H1 (cell line): ENCODE measurements around the gene NRIP3. TPM values are rescaled to one million over a fixed set of nuclear protein-coding genes. Genes with fewer than 3 reads are reported as not detected.

Source experiments
- CTCF ChIA-PET: fragments of 300-600 bp; sonication (Branson Sonifier 250); formaldehyde crosslinking; loops from one replicate; lab custom pipeline; 2021; ENCODE audit not compliant: partially characterized antibody; lab: Charles Lee
- POLR2A ChIA-PET: fragments of 300-600 bp; sonication (Branson Sonifier 250); formaldehyde crosslinking; loops from one replicate; lab custom pipeline; 2021; ENCODE audit warnings: inconsistent platforms; ENCODE audit not compliant: partially characterized antibody; lab: Charles Lee
- DNase-seq, 2 experiments: peaks; one replicate each; pipeline versions ENCODE4 v3.0.0 to v3.0.0-alpha.2; 2010 to 2022; ENCODE audit warnings: low spot score in 2 of 2, low read depth in 1 of 2, mixed read lengths in 1 of 2
- FAIRE-seq: peaks from 2 replicates; lab custom pipeline; 2011; peaks lifted over from hg19 to GRCh38; lab: Jason Lieb, UNC
- H2AFZ ChIP-seq: 2 replicates; pipeline ENCODE4 v1.8.1; 2012; ENCODE audit warnings: low read length, inconsistent platforms
- H2AK5ac ChIP-seq: 2 replicates; pipeline ENCODE4 v1.6.1; 2013; ENCODE audit warnings: low read depth, low read length
- H2BK120ac ChIP-seq: replicated peaks from 2 replicates; pipeline ENCODE3; 2013; ENCODE audit warnings: low read depth, low read length, inconsistent platforms
- H2BK12ac ChIP-seq: 2 replicates; pipeline ENCODE4 v1.6.1; 2013; ENCODE audit warnings: low read depth, low read length
- H2BK15ac ChIP-seq: 2 replicates; pipeline ENCODE4 v1.6.1; 2013; ENCODE audit warnings: low read length
- H2BK20ac ChIP-seq: 2 replicates; pipeline ENCODE4 v1.6.1; 2013; ENCODE audit warnings: low read length
- H2BK5ac ChIP-seq: 2 replicates; pipeline ENCODE4 v1.6.1; 2013; ENCODE audit warnings: low read depth, low read length
- H3K14ac ChIP-seq: 2 replicates; pipeline ENCODE4 v1.6.1; 2013; ENCODE audit warnings: inconsistent platforms; ENCODE audit not compliant: insufficient read length
- H3K18ac ChIP-seq: 2 replicates; pipeline ENCODE4 v1.6.1; 2013; ENCODE audit warnings: low read length; ENCODE audit errors: extremely low read depth
- H3K23ac ChIP-seq: 2 replicates; pipeline ENCODE4 v1.6.1; 2013; ENCODE audit warnings: inconsistent platforms; ENCODE audit not compliant: insufficient read length
- H3K23me2 ChIP-seq: 2 replicates; pipeline ENCODE4 v1.6.1; 2013; ENCODE audit warnings: low read depth, low read length
- H3K27ac ChIP-seq: 2 replicates; pipeline ENCODE4 v1.6.1; 2011; ENCODE audit warnings: low read depth, low read length, inconsistent platforms
- H3K27me3 ChIP-seq, 4 experiments: replicated peaks in 1 of 4; 1 replicate in 1 of 4; 2 replicates in 3 of 4; pipeline versions ENCODE4 v1.6.1 to v1.8.1; 2011 to 2013; ENCODE audit warnings: low read length in 3 of 4, mild to moderate bottlenecking in 3 of 4, inconsistent platforms in 2 of 4, mixed read lengths in 2 of 4, moderate library complexity in 1 of 4; ENCODE audit not compliant: control insufficient read depth in 3 of 4, insufficient read depth in 3 of 4; ENCODE audit errors: extremely low read depth in 1 of 4
- H3K36me3 ChIP-seq, 4 experiments: 2 replicates each; pipeline versions ENCODE4 v1.6.1 to v1.8.1; 2011 to 2013; ENCODE audit warnings: mild to moderate bottlenecking in 4 of 4, low read length in 3 of 4, moderate library complexity in 2 of 4, control low read depth in 1 of 4, inconsistent platforms in 1 of 4; ENCODE audit not compliant: insufficient read depth in 4 of 4, control insufficient read depth in 2 of 4
- H3K4ac ChIP-seq: replicated peaks from 2 replicates; pipeline ENCODE3; 2013; ENCODE audit warnings: low read length, low read depth, mixed read lengths, inconsistent platforms; ENCODE audit not compliant: insufficient read length
- H3K4me1 ChIP-seq, 4 experiments: replicated peaks in 1 of 4; 1 replicate in 1 of 4; 2 replicates in 3 of 4; pipeline versions ENCODE4 v1.6.1 to v1.8.1; 2011 to 2013; ENCODE audit warnings: low read length in 3 of 4, inconsistent platforms in 2 of 4, mixed read lengths in 1 of 4; ENCODE audit not compliant: insufficient read depth in 4 of 4, control insufficient read depth in 3 of 4
- H3K4me2 ChIP-seq, 2 experiments: 2 replicates each; pipeline versions ENCODE4 v1.6.1 to v1.8.1; 2011 to 2013; ENCODE audit warnings: low read depth in 2 of 2, low read length in 2 of 2, control low read depth in 1 of 2, inconsistent platforms in 1 of 2, mild to moderate bottlenecking in 1 of 2; ENCODE audit not compliant: insufficient read depth in 1 of 2
- H3K4me3 ChIP-seq, 4 experiments: fragments of 200-600, 300-600 bp in 1 of 4; sonication (generic), shearing (Covaris generic), sonication (Bioruptor Twin) in 1 of 4; 2 replicates each; pipeline versions ENCODE4 v1.5.1 to v1.8.1; 2011 to 2016; ENCODE audit warnings: low read length in 4 of 4, low read depth in 3 of 4, control low read depth in 2 of 4, inconsistent platforms in 2 of 4, mild to moderate bottlenecking in 2 of 4, mixed read lengths in 1 of 4, moderate library complexity in 1 of 4; ENCODE audit not compliant: insufficient read depth in 2 of 4; ENCODE audit errors: extremely low read depth in 1 of 4
- H3K56ac ChIP-seq: replicated peaks from 2 replicates; pipeline ENCODE3; 2013; ENCODE audit warnings: low read depth, mild to moderate bottlenecking, mixed read lengths, low read length, inconsistent platforms; ENCODE audit not compliant: insufficient read length
- H3K79me1 ChIP-seq: 2 replicates; pipeline ENCODE4 v1.6.1; 2013; ENCODE audit warnings: low read depth, low read length, control low read depth
- H3K79me2 ChIP-seq, 2 experiments: 2 replicates each; pipeline versions ENCODE4 v1.6.1 to v1.8.1; 2012 to 2013; ENCODE audit warnings: low read length in 2 of 2, mild to moderate bottlenecking in 2 of 2, inconsistent platforms in 1 of 2; ENCODE audit not compliant: insufficient read depth in 2 of 2, control insufficient read depth in 1 of 2
- H3K9ac ChIP-seq, 4 experiments: replicated peaks in 1 of 4; 1 replicate in 1 of 4; 2 replicates in 3 of 4; pipeline versions ENCODE4 v1.6.1 to v1.8.1; 2011 to 2013; ENCODE audit warnings: low read depth in 3 of 4, low read length in 3 of 4, control low read depth in 2 of 4, mild to moderate bottlenecking in 2 of 4, moderate library complexity in 2 of 4, inconsistent platforms in 1 of 4; ENCODE audit errors: extremely low read depth in 1 of 4
- H3K9me3 ChIP-seq, 2 experiments: 2 replicates each; pipeline versions ENCODE4 v1.6.1 to v1.8.1; 2012 to 2013; ENCODE audit warnings: mild to moderate bottlenecking in 2 of 2, moderate library complexity in 2 of 2, control low read depth in 1 of 2, inconsistent platforms in 1 of 2, low read depth in 1 of 2, low read length in 1 of 2, mixed read lengths in 1 of 2; ENCODE audit not compliant: insufficient read depth in 2 of 2
- H4K20me1 ChIP-seq, 2 experiments: replicated peaks in 1 of 2; 2 replicates each; pipeline versions ENCODE3 to v1.8.1; 2011 to 2013; ENCODE audit warnings: inconsistent platforms in 2 of 2, low read length in 2 of 2, mild to moderate bottlenecking in 1 of 2; ENCODE audit not compliant: insufficient read depth in 2 of 2, control insufficient read depth in 1 of 2
- H4K5ac ChIP-seq: 2 replicates; pipeline ENCODE4 v1.6.1; 2013; ENCODE audit warnings: low read length, low read depth, mixed read lengths, inconsistent platforms; ENCODE audit not compliant: insufficient read length
- H4K8ac ChIP-seq: 2 replicates; pipeline ENCODE4 v1.8.0; 2013; ENCODE audit warnings: mild to moderate bottlenecking, moderate library complexity, low read length, inconsistent platforms; ENCODE audit not compliant: insufficient read depth; ENCODE audit errors: extremely low read depth
- H4K91ac ChIP-seq: replicated peaks from 2 replicates; pipeline ENCODE3; 2013; ENCODE audit warnings: low read length, mixed read lengths, inconsistent platforms; ENCODE audit not compliant: insufficient read length
- CBX8 ChIP-seq: fragments of 300-800, 300-1000 bp; sonication (generic); IDR thresholded peaks from 2 replicates; pipeline ENCODE4 v1.7.1; 2016; ENCODE audit warnings: low read depth, low read length, borderline replicate concordance
- CEBPB ChIP-seq: IDR thresholded peaks from 2 replicates; pipeline ENCODE4 v1.6.1; 2012; ENCODE audit warnings: low read depth, low read length
- CHD1 ChIP-seq: IDR thresholded peaks from 2 replicates; pipeline ENCODE4 v1.6.1; 2012; ENCODE audit warnings: low read depth, low read length, improper control_type of control experiment
- CTBP2 ChIP-seq: IDR thresholded peaks from 2 replicates; pipeline ENCODE4 v1.7.0; 2011; ENCODE audit warnings: borderline replicate concordance, mild to moderate bottlenecking, moderate library complexity, mixed read lengths, low read length; ENCODE audit not compliant: insufficient read depth, insufficient read length
- EGR1 ChIP-seq: IDR thresholded peaks from 2 replicates; pipeline ENCODE4 v1.6.1; 2011; ENCODE audit warnings: low read depth, low read length, borderline replicate concordance
- GABPA ChIP-seq: IDR thresholded peaks from 2 replicates; pipeline ENCODE4 v1.6.1; 2011; ENCODE audit warnings: mild to moderate bottlenecking, low read length, moderate library complexity, borderline replicate concordance; ENCODE audit not compliant: insufficient read depth
- GTF2F1 ChIP-seq: IDR thresholded peaks from 2 replicates; pipeline ENCODE4 v1.6.1; 2012; ENCODE audit warnings: low read depth, low read length, improper control_type of control experiment, borderline replicate concordance
- HDAC6 ChIP-seq: IDR thresholded peaks from one replicate; pipeline ENCODE4 v1.7.1; 2012; ENCODE audit warnings: low read depth, mild to moderate bottlenecking, inconsistent platforms, low read length, moderate library complexity
- KDM4A ChIP-seq: IDR thresholded peaks from one replicate; pipeline ENCODE4 v1.7.1; 2012; ENCODE audit warnings: low read depth, mild to moderate bottlenecking, moderate library complexity, low read length, inconsistent platforms; ENCODE audit not compliant: severe bottlenecking
- SIRT6 ChIP-seq: IDR thresholded peaks from one replicate; pipeline ENCODE4 v1.7.1; 2012; ENCODE audit warnings: low read length, inconsistent platforms
- SIX5 ChIP-seq: IDR thresholded peaks from 2 replicates; pipeline ENCODE4 v1.6.1; 2011; ENCODE audit warnings: mild to moderate bottlenecking, low read depth, low read length
- TAF7 ChIP-seq: optimal IDR thresholded peaks from 2 replicates; pipeline ENCODE3; 2011; ENCODE audit warnings: low read depth, mild to moderate bottlenecking, inconsistent platforms, low read length, moderate library complexity, borderline replicate concordance
- TCF12 ChIP-seq: IDR thresholded peaks from 2 replicates; pipeline ENCODE4 v1.6.1; 2011; ENCODE audit warnings: low read depth, mild to moderate bottlenecking, low read length
- YY1 ChIP-seq: IDR thresholded peaks from 2 replicates; pipeline ENCODE4 v1.6.1; 2011; ENCODE audit warnings: low read depth, mild to moderate bottlenecking, low read length
- WGBS, 2 experiments: shearing (Covaris generic) in 1 of 2; methylation state at CpG; one replicate each; pipeline versions ENCODE4 v1.1.6 to v1.1.7; 2013 to 2015; ENCODE audit warnings: low lambda C conversion rate in 2 of 2, mixed read lengths in 2 of 2, inconsistent platforms in 1 of 2, low coverage in 1 of 2, missing lambda C conversion rate in 1 of 2; ENCODE audit not compliant: insufficient replicate concordance in 2 of 2, insufficient coverage in 1 of 2, insufficient read length in 1 of 2; ENCODE audit errors: extremely low coverage in 1 of 2, missing lambda C conversion rate in 1 of 2; 5-methylcytosine and 5-hydroxymethylcytosine counted together
- polyA plus RNA-seq, 7 experiments: library from polyadenylated mRNA; depleted of rRNA in 3 of 7; stranded (reverse) in 5 of 7; unstranded in 2 of 7; fragments of >200 nt in 5 of 7; fragments of 200-250 nt in 2 of 7; gene quantifications; 1 replicate in 5 of 7; 2 replicates in 1 of 7; 4 replicates in 1 of 7; pipeline versions ENCODE4 v1.2.1 to v1.2.3, GENCODE V29; 2011 to 2013; ENCODE audit warnings: missing spikeins in 2 of 7, mixed read lengths in 2 of 7
- total RNA-seq: library from RNA; stranded (reverse); fragmentation: NEBNext Ultra II Directional; extraction: Animal tissue kit (Norgen Biotek cat#: 25700); gene quantifications from 2 replicates; pipeline ENCODE4 v1.2.1, GENCODE V29; 2021

NRIP3 gene
- total and polyA plus RNA-seq, 2 of the 8 experiments (the other 6 are each of a cell fraction or from before 2014, with no cell fraction given), result 3.9 to 7.1 TPM

DNA sequence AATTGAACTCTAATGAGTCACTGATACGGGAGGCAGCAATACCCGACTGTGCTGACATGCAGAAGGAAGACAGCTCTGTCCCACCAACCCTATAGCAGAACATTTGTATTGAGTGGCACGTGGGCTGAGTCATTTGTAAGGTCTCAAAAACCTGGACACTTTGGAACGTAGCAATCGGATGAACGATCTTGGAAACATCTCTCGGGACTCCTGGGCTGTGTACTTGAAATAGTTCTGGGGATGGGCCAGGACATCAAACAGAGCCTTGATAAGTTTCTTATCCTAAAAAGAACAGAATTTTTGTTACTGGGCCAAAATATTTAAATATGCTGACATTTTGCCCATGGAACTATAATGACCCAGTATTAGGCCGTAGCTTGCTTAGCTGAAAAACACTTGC lies 17.1 kb upstream of the NRIP3 start:
- FAIRE-seq, result no peak
- 87% methylated on average over 8 of the region's 8 CpGs; no CpG with 5 or more reads in 1 of the 2 experiments for WGBS, 2 experiments
- POLR2A ChIA-PET, result no interaction called here
- no peak for TF ChIP-seq CBX8
- TF ChIP-seq KDM4A, result no peak
- TF ChIP-seq EGR1, result no peak
- TF ChIP-seq YY1, result no peak
- no peak for TF ChIP-seq SIRT6
- TF ChIP-seq GABPA, result no peak
- no peak for TF ChIP-seq GTF2F1
- TF ChIP-seq TAF7, result no peak
- no peak for TF ChIP-seq CHD1
- TF ChIP-seq CTBP2, result no peak
- TF ChIP-seq HDAC6, result no peak
- TF ChIP-seq SIX5, result no peak
- TF ChIP-seq TCF12, result no peak
- no peak for TF ChIP-seq CEBPB

More for the DNA sequence above, 17.1 kb upstream of the NRIP3 start:
- H3K23ac ChIP-seq, result no peak overlapping the region
- H3K4me2 ChIP-seq, result no peak overlapping the region
- no peaks in the 10 kb centered on the region for H4K20me1 ChIP-seq
- H3K14ac ChIP-seq, result no peak overlapping the region
- no peaks in the 10 kb centered on the region for H3K36me3 ChIP-seq
- no peak overlapping the region for H3K4ac ChIP-seq
- H3K56ac ChIP-seq, result no peak overlapping the region
- H3K4me1 ChIP-seq, result no peaks in the 10 kb centered on the region
- no peak overlapping the region for H3K4me3 ChIP-seq
- H2BK12ac ChIP-seq, result no peak overlapping the region
- H3K9me3 ChIP-seq, result no peaks in the 10 kb centered on the region
- H3K18ac ChIP-seq, result no peak overlapping the region
- no peak overlapping the region for H2AFZ ChIP-seq
- no peak overlapping the region for H4K5ac ChIP-seq
- H3K27ac ChIP-seq, result no peak overlapping the region
- no peak overlapping the region for H3K9ac ChIP-seq
- H3K79me2 ChIP-seq, result peaks cover 0 to 4% of the 10 kb centered on the region in 2 experiments; a peak in 1 of 4 replicates
- CTCF ChIA-PET, result interaction anchor here (1.1 to 1.5 kb wide), 2 partner anchors 13 to 75 kb away, joined by 3 read pairs; no protein-coding TSS in a partner anchor
- no peak overlapping the region for H2AK5ac ChIP-seq
- H2BK5ac ChIP-seq, result no peak overlapping the region
- H2BK15ac ChIP-seq, result no peak overlapping the region
- no peak overlapping the region for H4K8ac ChIP-seq
- no peaks in the 10 kb centered on the region for H3K79me1 ChIP-seq
- no peak overlapping the region for H2BK20ac ChIP-seq
- DNase-seq, result no peak
- no peaks in the 10 kb centered on the region for H3K23me2 ChIP-seq
- H3K27me3 ChIP-seq, result no peaks in the 10 kb centered on the region; a peak in 1 of 7 replicates
- no peak overlapping the region for H2BK120ac ChIP-seq
- H4K91ac ChIP-seq, result no peak overlapping the region
